HCT116 (cell line): ENCODE results near the gene UBASH3B. TPM values are rescaled to one million over a fixed set of nuclear protein-coding genes. Genes with fewer than 3 reads are reported as not detected.

ENCODE experiments used
- ATAC-seq: fragments of 200-7000 bp; cut with Tn5 transposase; 2 replicates; pipeline ENCODE4 v1.9.1; 2020; ENCODE audit warnings: mild to moderate bottlenecking, moderate library complexity
- BruUV-seq: library from RNA; stranded (reverse); fragments of 400-500 nt; replicated peaks from 2 replicates; lab custom pipeline; 2021; lab: Mats Ljungman, UMichigan
- CTCF ChIA-PET: fragments of 300-600 bp; sonication (Branson Sonifier 250); formaldehyde crosslinking; loops from one replicate; lab custom pipeline; 2021; ENCODE audit warnings: antibody characterized with exemption; lab: Charles Lee
- POLR2A ChIA-PET: fragments of 300-600, 350-600 bp; sonication (Branson Sonifier 250); formaldehyde crosslinking; loops from one replicate; lab custom pipeline; 2021; ENCODE audit warnings: antibody characterized with exemption; lab: Charles Lee
- RAD21 ChIA-PET, 2 experiments: fragments of 300-600 bp; sonication (Branson Sonifier 250); formaldehyde crosslinking; loops; one replicate each; lab custom pipeline; 2023; ENCODE audit warnings: low total read pairs in 2 of 2; ENCODE audit not compliant: uncharacterized antibody in 2 of 2, unreplicated experiment in 2 of 2, low non-redundant PET in 1 of 2; lab: Charles Lee
- DNase-seq: peaks from one replicate; pipeline ENCODE4 v3.0.0-alpha.2; 2010; ENCODE audit warnings: low read depth, low spot score
- H2AFZ ChIP-seq: fragments of 200-600 bp; shearing (Covaris generic), sonication (generic); 2 replicates; pipeline ENCODE4 v1.6.1; 2017; ENCODE audit warnings: low read depth, mixed run types, mixed read lengths, antibody characterized with exemption, low read length; ENCODE audit not compliant: poor library complexity, severe bottlenecking
- H3K27ac ChIP-seq: 2 replicates; pipeline ENCODE4 v1.5.1; 2012; ENCODE audit warnings: low read depth, low read length
- H3K27me3 ChIP-seq: fragments of 200-600 bp; sonication (generic); 2 replicates; pipeline ENCODE4 v1.6.1; 2016; ENCODE audit warnings: mixed run types, low read length, mixed read lengths; ENCODE audit not compliant: insufficient read depth
- H3K36me3 ChIP-seq, 2 experiments: fragments of 200-500 bp in 1 of 2; fragments of 200-600 bp in 1 of 2; sonication (Bioruptor generic) in 1 of 2; sonication (generic) in 1 of 2; 2 replicates each; pipeline versions ENCODE4 v1.5.1 to v1.6.1; 2014 to 2016; ENCODE audit warnings: low read length in 2 of 2, inconsistent platforms in 1 of 2, mixed read lengths in 1 of 2, mixed run types in 1 of 2; ENCODE audit not compliant: insufficient read depth in 2 of 2, control insufficient read depth in 1 of 2
- H3K4me1 ChIP-seq, 2 experiments: fragments of 200-600 bp in 1 of 2; sonication (generic) in 1 of 2; 2 replicates each; pipeline versions ENCODE4 v1.5.1 to v1.6.1; 2012 to 2017; ENCODE audit warnings: low read length in 2 of 2, inconsistent platforms in 1 of 2, mild to moderate bottlenecking in 1 of 2, mixed read lengths in 1 of 2, mixed run types in 1 of 2, moderate library complexity in 1 of 2; ENCODE audit not compliant: insufficient read depth in 2 of 2, control insufficient read depth in 1 of 2
- H3K4me2 ChIP-seq: fragments of 200-600 bp; sonication (generic); 2 replicates; pipeline ENCODE4 v1.6.1; 2017; ENCODE audit warnings: mixed run types, low read length, mixed read lengths
- H3K4me3 ChIP-seq, 2 experiments: fragments of 200-600 bp in 1 of 2; sonication (generic) in 1 of 2; replicated peaks in 1 of 2; 2 replicates each; pipeline ENCODE4 v1.5.1; 2011 to 2016; ENCODE audit warnings: low read length in 2 of 2, control low read depth in 1 of 2, low read depth in 1 of 2, mild to moderate bottlenecking in 1 of 2, mixed read lengths in 1 of 2, mixed run types in 1 of 2
- H3K79me2 ChIP-seq: fragments of 200-600 bp; sonication (generic); 2 replicates; pipeline ENCODE4 v1.6.1; 2017; ENCODE audit warnings: mild to moderate bottlenecking, mixed run types, low read length, moderate library complexity, mixed read lengths; ENCODE audit not compliant: insufficient read depth
- H3K9ac ChIP-seq: fragments of 200-600 bp; sonication (generic); 2 replicates; pipeline ENCODE4 v1.6.1; 2016; ENCODE audit warnings: low read length, mixed read lengths
- H3K9me2 ChIP-seq: fragments of 200-600 bp; sonication (generic), shearing (Covaris generic); 2 replicates; pipeline ENCODE4 v1.6.1; 2017; ENCODE audit warnings: mixed run types, mild to moderate bottlenecking, moderate library complexity; ENCODE audit not compliant: insufficient read depth
- H3K9me3 ChIP-seq, 2 experiments: fragments of 200-500 bp in 1 of 2; fragments of 200-600 bp in 1 of 2; sonication (Bioruptor generic) in 1 of 2; sonication (generic) in 1 of 2; 2 replicates each; pipeline ENCODE4 v1.6.1; 2014 to 2017; ENCODE audit warnings: low read length in 2 of 2, mixed read lengths in 2 of 2, inconsistent platforms in 1 of 2, low read depth in 1 of 2, mild to moderate bottlenecking in 1 of 2, mixed run types in 1 of 2, moderate library complexity in 1 of 2; ENCODE audit not compliant: control insufficient read depth in 1 of 2, insufficient read depth in 1 of 2
- H4K20me1 ChIP-seq: fragments of 200-600 bp; sonication (generic), shearing (Covaris generic); 2 replicates; pipeline ENCODE4 v1.6.1; 2017; ENCODE audit warnings: mixed run types, mild to moderate bottlenecking, moderate library complexity; ENCODE audit not compliant: insufficient read depth
- CBX3 ChIP-seq: IDR thresholded peaks from 2 replicates; pipeline ENCODE4 v1.6.1; 2012; ENCODE audit warnings: low read depth
- CEBPB ChIP-seq: IDR thresholded peaks from 2 replicates; pipeline ENCODE4 v1.6.1; 2012; ENCODE audit warnings: low read depth
- EGR1 ChIP-seq: IDR thresholded peaks from 2 replicates; pipeline ENCODE4 v1.6.1; 2012; ENCODE audit warnings: low read depth
- ELF1 ChIP-seq: IDR thresholded peaks from 2 replicates; pipeline ENCODE4 v1.6.1; 2012; ENCODE audit warnings: low read depth, borderline replicate concordance
- EZH2phosphoT487 ChIP-seq: fragments of 200-600 bp; IDR thresholded peaks from 2 replicates; pipeline ENCODE4 v1.6.1; 2018; ENCODE audit warnings: antibody characterized with exemption, borderline replicate concordance
- FOSL1 ChIP-seq: IDR thresholded peaks from 2 replicates; pipeline ENCODE4 v1.6.1; 2012; ENCODE audit warnings: low read depth
- JUND ChIP-seq: IDR thresholded peaks from 2 replicates; pipeline ENCODE4 v1.6.1; 2012
- POLR2AphosphoS5 ChIP-seq: IDR thresholded peaks from 2 replicates; pipeline ENCODE4 v1.6.1; 2011; ENCODE audit warnings: mild to moderate bottlenecking, low read depth, low read length, moderate library complexity
- REST ChIP-seq: IDR thresholded peaks from 2 replicates; pipeline ENCODE4 v1.6.1; 2012; ENCODE audit warnings: low read depth
- SIN3A ChIP-seq: IDR thresholded peaks from 2 replicates; pipeline ENCODE4 v1.6.1; 2012; ENCODE audit warnings: low read depth
- SP1 ChIP-seq: IDR thresholded peaks from 2 replicates; pipeline ENCODE4 v1.6.1; 2012; ENCODE audit warnings: low read depth
- SRF ChIP-seq: IDR thresholded peaks from 2 replicates; pipeline ENCODE4 v1.6.1; 2012; ENCODE audit warnings: low read depth
- YY1 ChIP-seq: IDR thresholded peaks from 2 replicates; pipeline ENCODE4 v1.6.1; 2011; ENCODE audit warnings: low read length, low read depth, moderate library complexity, mild to moderate bottlenecking; ENCODE audit not compliant: insufficient replicate concordance; ENCODE audit errors: extremely low read depth
- ZFX ChIP-seq: fragments of 450-650 bp; IDR thresholded peaks from 2 replicates; pipeline ENCODE4 v1.6.1; 2017
- ZNF274 ChIP-seq: fragments of 200-500 bp; sonication (Bioruptor generic); IDR thresholded peaks from 2 replicates; pipeline ENCODE4 v1.6.1; 2014; ENCODE audit warnings: mild to moderate bottlenecking, low read depth, low read length, inconsistent platforms
- intact Hi-C: fragments of 100-400 bp; cut with micrococcal nuclease; formaldehyde crosslinking; loops from 2 replicates; pipeline ENCODE4 v1.10.0; 2022
- total RNA-seq: library from RNA; stranded (reverse); gene quantifications from one replicate; pipeline ENCODE4 v1.2.1, GENCODE V29; 2021; ENCODE audit not compliant: unreplicated experiment
- TF ChIP-seq, protein P1 (sequence below): IDR thresholded peaks from 2 replicates; pipeline ENCODE4 v1.6.1; 2011; ENCODE audit warnings: mild to moderate bottlenecking, low read length, moderate library complexity; ENCODE audit not compliant: insufficient replicate concordance; ENCODE audit errors: extremely low read depth

The UBASH3B gene
- total RNA-seq, 1 experiment from 2014 or later: 40.3 TPM

DNA sequence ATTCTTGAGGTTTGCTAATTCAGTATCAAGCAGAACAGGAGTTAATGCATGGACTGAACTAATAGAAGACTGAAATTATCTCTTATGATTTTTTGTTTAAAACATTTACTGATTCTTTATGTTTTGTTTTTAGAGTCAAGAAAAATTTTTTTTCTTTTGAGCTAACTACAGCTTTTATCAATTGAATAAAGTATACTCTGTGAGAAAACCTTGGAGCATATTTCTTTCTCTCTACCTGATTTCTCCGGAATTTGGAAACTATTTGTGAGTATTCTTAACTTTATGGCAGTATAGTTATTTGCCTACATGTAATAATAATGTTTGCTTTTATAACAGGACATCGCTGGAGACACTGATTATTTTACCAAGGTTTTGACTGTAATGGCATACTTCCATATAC lies 164.6 kb downstream of the UBASH3B start:
- ATAC-seq (no peak), DNase-seq (no peak)
- H3K9me2 ChIP-seq: no peaks in the 10 kb centered on the region
- no peak overlapping the region for H3K4me2 ChIP-seq
- no peak overlapping the region for H3K4me3 ChIP-seq
- RAD21 ChIA-PET: no interaction called here
- 0 out of 4 replicates have a peak, but pooled peaks cover 0 to 5% of the 10 kb centered on the region in 2 experiments for H3K9me3 ChIP-seq
- H3K27me3 ChIP-seq: no peaks in the 10 kb centered on the region
- no peak overlapping the region for H2AFZ ChIP-seq
- POLR2A ChIA-PET: no interaction called here
- CTCF ChIA-PET: interaction anchor here (1.9 kb wide), 1 partner anchor 13 kb away, joined by 5 read pairs; no protein-coding TSS in a partner anchor
- H3K27ac ChIP-seq: no peak overlapping the region
- BruUV-seq: no TSS peak
- no peak overlapping the region for H3K9ac ChIP-seq
- H3K36me3 ChIP-seq: no peaks in the 10 kb centered on the region
- no peaks in the 10 kb centered on the region for H3K79me2 ChIP-seq
- intact Hi-C loops: no loop called here
- TF ChIP-seq, protein P1, sequence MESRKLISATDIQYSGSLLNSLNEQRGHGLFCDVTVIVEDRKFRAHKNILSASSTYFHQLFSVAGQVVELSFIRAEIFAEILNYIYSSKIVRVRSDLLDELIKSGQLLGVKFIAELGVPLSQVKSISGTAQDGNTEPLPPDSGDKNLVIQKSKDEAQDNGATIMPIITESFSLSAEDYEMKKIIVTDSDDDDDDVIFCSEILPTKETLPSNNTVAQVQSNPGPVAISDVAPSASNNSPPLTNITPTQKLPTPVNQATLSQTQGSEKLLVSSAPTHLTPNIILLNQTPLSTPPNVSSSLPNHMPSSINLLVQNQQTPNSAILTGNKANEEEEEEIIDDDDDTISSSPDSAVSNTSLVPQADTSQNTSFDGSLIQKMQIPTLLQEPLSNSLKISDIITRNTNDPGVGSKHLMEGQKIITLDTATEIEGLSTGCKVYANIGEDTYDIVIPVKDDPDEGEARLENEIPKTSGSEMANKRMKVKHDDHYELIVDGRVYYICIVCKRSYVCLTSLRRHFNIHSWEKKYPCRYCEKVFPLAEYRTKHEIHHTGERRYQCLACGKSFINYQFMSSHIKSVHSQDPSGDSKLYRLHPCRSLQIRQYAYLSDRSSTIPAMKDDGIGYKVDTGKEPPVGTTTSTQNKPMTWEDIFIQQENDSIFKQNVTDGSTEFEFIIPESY: no peak
- no peak for TF ChIP-seq REST
- TF ChIP-seq JUND: no peak
- no peak for TF ChIP-seq YY1
- TF ChIP-seq CEBPB: no peak
- no peak for TF ChIP-seq SIN3A
- TF ChIP-seq SP1: no peak
- no peak for TF ChIP-seq EZH2phosphoT487
- no peak for TF ChIP-seq ELF1
- TF ChIP-seq CBX3: no peak
- TF ChIP-seq POLR2AphosphoS5: no peak
- no peak for TF ChIP-seq ZNF274
- no peak for TF ChIP-seq FOSL1
- no peak for TF ChIP-seq SRF
- TF ChIP-seq ZFX: no peak
- TF ChIP-seq EGR1: no peak
- H4K20me1 ChIP-seq: no peaks in the 10 kb centered on the region
- peaks cover 17 to 18% of the 10 kb centered on the region in 2 experiments for H3K4me1 ChIP-seq
